BE2C (cell line): Measurements from ENCODE around the gene SLC35G6.
"Not testable (repeated sequence)": the region's sequence is repeated elsewhere in the genome, so short reads cannot be mapped to it uniquely, and the experiment has no call there.

ENCODE experiments used
- DNase-seq: peaks from one replicate; pipeline ENCODE4 v3.0.0-alpha.2; 2020
- H3K27me3 ChIP-seq: fragments of 250-450 bp; sonication (Bioruptor Pico); 2 replicates; pipeline ENCODE4 v1.5.1; 2020; ENCODE audit warnings: mild to moderate bottlenecking
- H3K36me3 ChIP-seq: fragments of 250-450 bp; sonication (Bioruptor Pico); 2 replicates; pipeline ENCODE4 v1.5.1; 2020; ENCODE audit warnings: mild to moderate bottlenecking
- H3K4me1 ChIP-seq: fragments of 250-450 bp; sonication (Bioruptor Pico); 2 replicates; pipeline ENCODE4 v1.5.1; 2020
- H3K4me3 ChIP-seq: 2 replicates; pipeline ENCODE4 v1.5.1; 2011; ENCODE audit warnings: low read depth, low read length
- H3K9me3 ChIP-seq: fragments of 250-450 bp; sonication (Bioruptor Pico); 2 replicates; pipeline ENCODE4 v1.5.1; 2020
- CTCF ChIP-seq: IDR thresholded peaks from 2 replicates; pipeline ENCODE4 v1.5.1; 2012; ENCODE audit warnings: mild to moderate bottlenecking, low read depth, low read length

Gene SLC35G6

GRCh38 chr17:7468804-7469389 lies 12.3 kb upstream of the SLC35G6 start:
- DNase-seq = no peak
- no peaks in the 10 kb centered on the region for H3K4me1 ChIP-seq
- no peak overlapping the region for H3K4me3 ChIP-seq
- TF ChIP-seq CTCF = no peak
- no peaks in the 10 kb centered on the region for H3K36me3 ChIP-seq
- no peaks in the 10 kb centered on the region for H3K9me3 ChIP-seq
- H3K27me3 ChIP-seq = no peaks in the 10 kb centered on the region

GRCh38 chr17:7469843-7470242 lies 11.4 kb upstream of the SLC35G6 start:
- not testable (repeated sequence) for H3K4me3 ChIP-seq, H3K4me1 ChIP-seq, DNase-seq, H3K27me3 ChIP-seq, H3K9me3 ChIP-seq, H3K36me3 ChIP-seq

GRCh38 chr17:7470457-7470973 lies 10.7 kb upstream of the SLC35G6 start:
- H3K27me3 ChIP-seq, H3K4me1 ChIP-seq, DNase-seq, H3K4me3 ChIP-seq, H3K36me3 ChIP-seq, H3K9me3 ChIP-seq: not testable (repeated sequence)

GRCh38 chr17:7471729-7472128 lies 9.5 kb upstream of the SLC35G6 start:
- no peak for DNase-seq
- Histone ChIP-seq H3K9me3 (no peaks in the 10 kb centered on the region), H3K27me3 (no peaks in the 10 kb centered on the region), H3K4me1 (no peaks in the 10 kb centered on the region), H3K4me3 (no peak overlapping the region), H3K36me3 (no peaks in the 10 kb centered on the region)
- TF ChIP-seq CTCF = no peak

GRCh38 chr17:7474767-7475166 lies 6.5 kb upstream of the SLC35G6 start:
- DNase-seq, H3K36me3 ChIP-seq, H3K9me3 ChIP-seq, H3K27me3 ChIP-seq, H3K4me3 ChIP-seq, H3K4me1 ChIP-seq: not testable (repeated sequence)

GRCh38 chr17:7475764-7476422 lies 5.4 kb upstream of the SLC35G6 start:
- DNase-seq = no peak
- H3K27me3 ChIP-seq = no peaks in the 10 kb centered on the region
- no peaks in the 10 kb centered on the region for H3K36me3 ChIP-seq
- no peak overlapping the region for H3K4me3 ChIP-seq
- H3K9me3 ChIP-seq = no peaks in the 10 kb centered on the region
- H3K4me1 ChIP-seq = no peaks in the 10 kb centered on the region
- TF ChIP-seq CTCF = no peak

GRCh38 chr17:7476494-7476893 lies 4.8 kb upstream of the SLC35G6 start:
- Histone ChIP-seq H3K27me3 (no peaks in the 10 kb centered on the region), H3K36me3 (no peaks in the 10 kb centered on the region), H3K4me1 (no peaks in the 10 kb centered on the region), H3K4me3 (no peak overlapping the region), H3K9me3 (no peaks in the 10 kb centered on the region)
- no peak for TF ChIP-seq CTCF
- DNase-seq = no peak

- DNase-seq = no peak
Observed at GRCh38 chr17:7476951-7477350, 4.3 kb upstream of the SLC35G6 start.

More at GRCh38 chr17:7476951-7477350, 4.3 kb upstream of the SLC35G6 start:
- no peaks in the 10 kb centered on the region for H3K9me3 ChIP-seq
- H3K36me3 ChIP-seq = no peaks in the 10 kb centered on the region
- H3K4me1 ChIP-seq = no peaks in the 10 kb centered on the region
- H3K27me3 ChIP-seq = no peaks in the 10 kb centered on the region
- TF ChIP-seq CTCF = no peak
- H3K4me3 ChIP-seq = no peak overlapping the region
